Peyer's patch (tissue), 4 donors: ENCODE results near the gene SPON1. TPM values are rescaled to one million over a fixed set of nuclear protein-coding genes. Genes with fewer than 3 reads are reported as not detected.

ENCODE experiments used
- DNase-seq, 3 donors: peaks; one replicate each; pipeline ENCODE4 v3.0.0-alpha.2; 2017 to 2019
- H3K27ac ChIP-seq, 4 donors: fragments of 200-600 bp; sonication (generic); one replicate each; pipeline ENCODE4 v1.5.1; 2016 to 2019
- H3K27me3 ChIP-seq, 2 donors: fragments of 200-600 bp; sonication (generic); one replicate each; pipeline ENCODE4 v1.5.1; 2019
- H3K36me3 ChIP-seq, 3 donors: fragments of 200-600 bp; sonication (generic); one replicate each; pipeline ENCODE4 v1.5.1; 2016 to 2019
- H3K4me1 ChIP-seq, 4 donors: fragments of 200-600 bp; sonication (generic); one replicate each; pipeline ENCODE4 v1.5.1; 2016 to 2019
- H3K4me3 ChIP-seq, 4 donors: fragments of 200-600 bp; sonication (generic); 1 replicate in 3 of 4; 2 replicates in 1 of 4; pipeline ENCODE4 v1.5.1; 2016 to 2019; ENCODE audit warnings: mild to moderate bottlenecking in 1 of 4
- H3K9me3 ChIP-seq, 4 donors: fragments of 200-600 bp; sonication (generic); one replicate each; pipeline ENCODE4 v1.5.1; 2016 to 2019; ENCODE audit warnings: mild to moderate bottlenecking in 1 of 4
- POLR2A ChIP-seq, 2 donors: fragments of 450-650 bp; IDR thresholded peaks; one replicate each; pipeline ENCODE4 v1.5.1; 2017; ENCODE audit warnings: antibody characterized with exemption in 2 of 2, mild to moderate bottlenecking in 2 of 2, moderate library complexity in 2 of 2
- total RNA-seq, 4 donors: library from RNA; depleted of rRNA; stranded (reverse); fragments of >200 nt; gene quantifications; one replicate each; pipeline ENCODE4 v1.1.0, GENCODE V29; 2016
- TF ChIP-seq, protein P1 (sequence below), 6 experiments: fragments of 450-650 bp in 4 of 6; fragments of 200-600 bp in 2 of 6; sonication (generic) in 1 of 6; IDR thresholded peaks; one replicate each; pipeline ENCODE4 v1.5.1; 2017 to 2019; ENCODE audit warnings: antibody characterized with exemption in 6 of 6, mild to moderate bottlenecking in 3 of 6, moderate library complexity in 1 of 6

Gene SPON1
- total RNA-seq, 4 donors from 2014 or later = 26.4 to 53.8 (median 48.3) TPM

DNA sequence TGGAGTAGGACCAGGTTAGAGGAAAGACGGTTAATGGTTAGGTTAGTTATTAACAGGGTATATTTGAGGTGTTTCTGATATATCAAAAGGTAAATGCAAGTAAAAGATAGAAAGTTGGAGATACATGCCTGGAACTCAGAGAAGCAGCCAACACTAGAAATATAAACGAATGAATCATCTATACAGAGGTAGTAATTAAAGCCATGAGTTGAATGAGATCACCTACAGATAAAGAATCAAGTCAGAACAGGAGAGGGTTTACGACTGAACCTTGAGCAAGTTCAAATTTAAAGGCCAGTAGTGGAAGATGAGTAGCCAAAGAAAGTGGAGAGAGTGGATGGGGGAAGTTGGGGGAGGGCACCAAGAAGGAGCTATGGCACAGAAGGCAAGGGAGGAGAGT is 73.9 kb downstream of the SPON1 start:
- DNase-seq = no peak
- H3K27ac ChIP-seq = peak overlapping the region in 2 of 4 donors; percentile 1 to 38

DNA sequence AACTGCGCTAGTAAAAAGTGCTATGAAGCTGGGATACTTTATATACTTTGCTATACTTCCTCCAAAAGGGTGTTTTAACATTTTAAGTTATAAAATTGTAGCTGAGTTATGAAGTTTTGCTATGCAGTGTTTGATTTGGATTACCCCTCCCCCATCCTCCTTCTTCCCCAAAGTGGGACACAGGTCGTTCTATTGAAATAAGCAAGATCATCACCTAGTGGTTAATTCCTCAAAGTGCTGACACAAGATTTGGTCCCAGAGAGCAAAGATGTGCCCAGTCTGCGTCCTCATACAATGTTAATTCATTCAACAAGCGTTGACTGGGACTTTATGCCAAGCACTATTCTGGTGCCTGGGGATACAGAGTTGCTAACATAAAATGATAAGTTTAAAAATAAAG is 78.5 kb downstream of the SPON1 start:
- no peak overlapping the region for H3K4me3 ChIP-seq
- DNase-seq = no peak
- H3K36me3 ChIP-seq = peaks cover 0 to 6% (median 0%) of the 10 kb centered on the region in 3 donors
- peaks cover 0 to 6% (median 0%) of the 10 kb centered on the region in 4 donors for H3K4me1 ChIP-seq
- no peak overlapping the region for H3K27ac ChIP-seq
- no peak for TF ChIP-seq POLR2A (IDR thresholded peaks at IDR 0.05)
- TF ChIP-seq, protein P1, sequence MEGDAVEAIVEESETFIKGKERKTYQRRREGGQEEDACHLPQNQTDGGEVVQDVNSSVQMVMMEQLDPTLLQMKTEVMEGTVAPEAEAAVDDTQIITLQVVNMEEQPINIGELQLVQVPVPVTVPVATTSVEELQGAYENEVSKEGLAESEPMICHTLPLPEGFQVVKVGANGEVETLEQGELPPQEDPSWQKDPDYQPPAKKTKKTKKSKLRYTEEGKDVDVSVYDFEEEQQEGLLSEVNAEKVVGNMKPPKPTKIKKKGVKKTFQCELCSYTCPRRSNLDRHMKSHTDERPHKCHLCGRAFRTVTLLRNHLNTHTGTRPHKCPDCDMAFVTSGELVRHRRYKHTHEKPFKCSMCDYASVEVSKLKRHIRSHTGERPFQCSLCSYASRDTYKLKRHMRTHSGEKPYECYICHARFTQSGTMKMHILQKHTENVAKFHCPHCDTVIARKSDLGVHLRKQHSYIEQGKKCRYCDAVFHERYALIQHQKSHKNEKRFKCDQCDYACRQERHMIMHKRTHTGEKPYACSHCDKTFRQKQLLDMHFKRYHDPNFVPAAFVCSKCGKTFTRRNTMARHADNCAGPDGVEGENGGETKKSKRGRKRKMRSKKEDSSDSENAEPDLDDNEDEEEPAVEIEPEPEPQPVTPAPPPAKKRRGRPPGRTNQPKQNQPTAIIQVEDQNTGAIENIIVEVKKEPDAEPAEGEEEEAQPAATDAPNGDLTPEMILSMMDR (IDR thresholded peaks at IDR 0.05) = peak in 3 of 6 experiments; percentile 57 to 66 (median 62)
- H3K27me3 ChIP-seq = no peaks in the 10 kb centered on the region
- H3K9me3 ChIP-seq = no peaks in the 10 kb centered on the region

More for the DNA sequence above, 73.9 kb downstream of the SPON1 start:
- H3K4me1 ChIP-seq = peaks cover 0 to 6% (median 2%) of the 10 kb centered on the region in 4 donors
- H3K9me3 ChIP-seq = no peaks in the 10 kb centered on the region
- no peaks in the 10 kb centered on the region for H3K27me3 ChIP-seq
- no peaks in the 10 kb centered on the region for H3K36me3 ChIP-seq
- no peak overlapping the region for H3K4me3 ChIP-seq
- TF ChIP-seq, protein P1 (IDR thresholded peaks at IDR 0.05) = no peak
- TF ChIP-seq POLR2A (IDR thresholded peaks at IDR 0.05) = no peak

DNA sequence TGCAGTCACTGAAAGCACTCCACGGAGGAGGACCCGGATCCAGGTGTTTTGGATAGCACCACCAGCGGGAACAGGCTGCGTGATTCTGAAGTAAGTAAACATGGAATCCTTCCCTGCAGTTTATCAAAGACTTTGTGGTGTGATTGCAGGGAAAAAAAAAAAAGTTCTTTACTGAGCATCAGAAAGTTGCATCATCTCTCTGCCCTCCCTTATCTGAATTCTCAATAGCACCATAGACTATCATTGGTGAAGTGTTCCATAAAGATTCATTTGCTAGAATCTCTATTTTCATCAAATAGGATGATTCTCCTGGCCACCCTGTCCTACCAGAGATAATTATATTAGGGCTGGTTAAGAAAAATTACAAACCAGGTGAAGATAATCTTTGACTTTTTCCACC is 79.0 kb downstream of the SPON1 start:
- Histone ChIP-seq H3K4me3 (no peak overlapping the region), H3K9me3 (no peaks in the 10 kb centered on the region), H3K4me1 (peaks cover 0 to 6% (median 0%) of the 10 kb centered on the region in 4 donors), H3K36me3 (peaks cover 0 to 6% (median 0%) of the 10 kb centered on the region in 3 donors), H3K27me3 (no peaks in the 10 kb centered on the region), H3K27ac (no peak overlapping the region)
- TF ChIP-seq POLR2A (IDR thresholded peaks at IDR 0.05) = no peak
- TF ChIP-seq, protein P1 (IDR thresholded peaks at IDR 0.05) = no peak
- no peak for DNase-seq

DNA sequence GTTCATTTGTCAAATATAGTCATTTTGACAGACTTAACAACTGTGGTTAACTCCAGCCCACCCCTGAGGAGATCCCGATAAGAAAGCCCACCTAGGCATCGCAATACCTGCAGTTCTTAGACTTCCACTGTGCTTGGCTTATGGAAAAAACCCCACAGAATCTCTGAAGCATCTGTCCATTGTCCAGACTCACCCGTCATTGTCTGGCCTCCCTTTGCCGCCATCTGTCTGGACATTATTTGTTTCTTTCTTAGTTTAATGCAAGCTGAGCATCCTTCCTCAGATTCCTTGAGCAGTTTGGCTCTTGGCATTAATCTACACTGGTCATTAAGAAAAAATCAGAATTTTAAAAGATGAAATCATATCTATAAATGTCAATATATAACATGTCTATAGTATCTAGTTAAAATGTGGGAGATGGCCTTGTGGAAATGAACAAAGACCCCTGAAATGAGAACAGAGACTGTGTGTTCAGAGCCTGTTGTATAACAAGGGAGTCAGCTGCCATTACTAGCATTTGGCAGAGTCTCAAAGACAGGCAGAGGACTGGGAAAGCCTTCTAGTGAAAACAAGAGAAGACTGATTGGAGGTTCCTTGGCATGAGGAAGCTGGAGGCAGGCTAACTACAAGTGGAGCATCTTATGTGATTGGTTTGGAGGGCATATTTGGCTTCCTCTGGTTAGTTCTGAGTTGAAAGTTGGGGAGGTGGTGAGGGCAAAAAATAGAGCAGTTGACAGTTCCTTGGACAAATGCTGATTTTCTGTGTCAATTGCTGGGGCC is 80.4 kb downstream of the SPON1 start:
- TF ChIP-seq, protein P1 (IDR thresholded peaks at IDR 0.05) = no peak
- no peak for TF ChIP-seq POLR2A (IDR thresholded peaks at IDR 0.05)
- no peaks in the 10 kb centered on the region for H3K27me3 ChIP-seq
- H3K27ac ChIP-seq = no peak overlapping the region
- no peaks in the 10 kb centered on the region for H3K9me3 ChIP-seq
- H3K4me1 ChIP-seq = no peaks in the 10 kb centered on the region
- DNase-seq = no peak
- H3K36me3 ChIP-seq = peaks cover 0 to 6% (median 0%) of the 10 kb centered on the region in 3 donors
- H3K4me3 ChIP-seq = no peak overlapping the region

DNA sequence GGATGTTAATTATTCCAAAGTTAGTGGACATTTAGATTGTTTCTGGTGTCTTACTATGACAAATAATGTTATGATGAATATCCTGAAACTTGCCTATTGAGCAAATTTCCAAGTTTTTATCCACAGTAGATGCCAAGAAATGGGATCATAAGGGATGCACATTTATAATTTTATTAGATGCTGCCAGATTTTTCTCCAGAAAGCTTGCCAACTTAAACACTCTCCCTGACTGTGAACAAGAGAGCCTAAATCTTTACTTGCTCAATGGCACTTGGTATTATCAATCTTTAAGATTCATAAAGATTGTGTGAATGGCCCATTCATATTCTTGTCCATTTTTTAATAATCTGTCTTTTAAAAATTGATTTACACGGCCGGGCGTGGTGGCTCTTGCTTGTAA is 82.4 kb downstream of the SPON1 start:
- Histone ChIP-seq H3K27ac (no peak overlapping the region), H3K4me3 (no peak overlapping the region), H3K27me3 (no peaks in the 10 kb centered on the region), H3K9me3 (no peaks in the 10 kb centered on the region), H3K36me3 (peaks cover 0 to 6% (median 0%) of the 10 kb centered on the region in 3 donors), H3K4me1 (no peaks in the 10 kb centered on the region)
- DNase-seq = no peak
- TF ChIP-seq POLR2A (IDR thresholded peaks at IDR 0.05) = no peak
- TF ChIP-seq, protein P1 (IDR thresholded peaks at IDR 0.05) = no peak
